Superior temporal gyrus (tissue), 1 donor: ENCODE results near the gene SPATA31D3.
"Not testable (repeated sequence)": the region's sequence is repeated elsewhere in the genome, so short reads cannot be mapped to it uniquely, and the experiment has no call there.

Experiments
- DNase-seq: peaks from one replicate; pipeline ENCODE4 v3.0.0-alpha.2; 2016; ENCODE audit errors: extremely low spot score

The SPATA31D3 gene

GRCh38 chr9:81979196-81979595 is 35.9 kb downstream of the SPATA31D3 start:
- DNase-seq, result no peak

- no peak for DNase-seq
Observed at GRCh38 chr9:81980568-81980967, 37.3 kb downstream of the SPATA31D3 start.

- no peak for DNase-seq
Observed at GRCh38 chr9:81981883-81982282, 38.6 kb downstream of the SPATA31D3 start.

- DNase-seq, result no peak
Observed at GRCh38 chr9:81984928-81985327, 41.6 kb downstream of the SPATA31D3 start.

GRCh38 chr9:81986051-81986450 is 42.8 kb downstream of the SPATA31D3 start:
- DNase-seq, result no peak

GRCh38 chr9:81988472-81988871 is 45.2 kb downstream of the SPATA31D3 start, which contains the start of gene SPATA31D1:
SPATA31D1 (plus strand) TSS chr9:81988772; CDS start chr9:81988819, 47 bp downstream.
- not testable (repeated sequence) for DNase-seq

- DNase-seq, result no peak
Observed at GRCh38 chr9:81989700-81990099, 46.4 kb downstream of the SPATA31D3 start.

- DNase-seq, result no peak
Observed at GRCh38 chr9:81993656-81994055, 50.4 kb downstream of the SPATA31D3 start.
